ENCODE results near the gene SAPCD1. TPM values are rescaled to one million over a fixed set of nuclear protein-coding genes. Genes with fewer than 3 reads are reported as not detected.

Gene SAPCD1
- polyA plus RNA-seq, 3 donors, result 10.4 TPM; not detected in 2

DNA sequence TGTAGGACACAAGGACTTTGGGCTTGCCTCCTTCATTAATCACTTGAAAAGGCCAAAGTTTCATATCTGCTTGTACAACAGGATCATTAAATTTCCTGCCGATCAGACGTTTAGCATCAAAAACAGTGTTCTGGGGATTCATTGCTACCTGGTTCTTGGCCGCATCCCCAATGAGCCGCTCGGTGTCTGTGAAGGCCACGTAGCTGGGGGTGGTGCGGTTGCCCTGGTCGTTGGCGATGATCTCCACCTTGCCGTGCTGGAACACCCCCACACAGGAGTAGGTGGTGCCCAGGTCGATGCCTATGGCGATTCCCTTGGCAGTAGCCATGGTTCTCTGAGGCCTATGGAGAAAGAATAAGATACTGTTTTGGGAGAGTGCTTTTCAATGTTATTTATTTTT, 49.2 kb downstream of the SAPCD1 start:
- H3K9me3 ChIP-seq (replicated peaks in 1 of 2; ENCODE audit: control insufficient read depth in 1 of 2, insufficient read depth in 1 of 2, low read length in 2 of 2), result no peaks in the 10 kb centered on the region
- no peak overlapping the region for H3K27ac ChIP-seq (ENCODE audit: low read depth in 1 of 2, low read length in 2 of 2)
- intact Hi-C loops (cut with micrococcal nuclease), result no loop called here
- Mint-ChIP-seq H3K27me3 (ENCODE audit: low read depth in 3 of 3) (peaks cover 0 to 2% (median 0%) of the 10 kb centered on the region in 3 donors), H3K27ac (peak overlapping the region in 1 of 7 donors; percentile 68), H3K36me3 (peaks cover 20 to 37% of the 10 kb centered on the region in 2 donors), H3K4me1 (peaks cover 23% of the 10 kb centered on the region), H3K9me3 (no peaks in the 10 kb centered on the region), H3K4me3 (no peak overlapping the region)
- no peaks in the 10 kb centered on the region for H4K20me1 ChIP-seq (ENCODE audit: insufficient read depth, low read length)
- H3K27me3 ChIP-seq (ENCODE audit: control insufficient read depth in 2 of 2, insufficient read depth in 2 of 2, low read length in 2 of 2), result no peaks in the 10 kb centered on the region
- peaks cover 22% of the 10 kb centered on the region for H3K79me2 ChIP-seq (ENCODE audit: insufficient read depth, low read length)
- DNase-seq, result no peak
- TF ChIP-seq, protein P1, sequence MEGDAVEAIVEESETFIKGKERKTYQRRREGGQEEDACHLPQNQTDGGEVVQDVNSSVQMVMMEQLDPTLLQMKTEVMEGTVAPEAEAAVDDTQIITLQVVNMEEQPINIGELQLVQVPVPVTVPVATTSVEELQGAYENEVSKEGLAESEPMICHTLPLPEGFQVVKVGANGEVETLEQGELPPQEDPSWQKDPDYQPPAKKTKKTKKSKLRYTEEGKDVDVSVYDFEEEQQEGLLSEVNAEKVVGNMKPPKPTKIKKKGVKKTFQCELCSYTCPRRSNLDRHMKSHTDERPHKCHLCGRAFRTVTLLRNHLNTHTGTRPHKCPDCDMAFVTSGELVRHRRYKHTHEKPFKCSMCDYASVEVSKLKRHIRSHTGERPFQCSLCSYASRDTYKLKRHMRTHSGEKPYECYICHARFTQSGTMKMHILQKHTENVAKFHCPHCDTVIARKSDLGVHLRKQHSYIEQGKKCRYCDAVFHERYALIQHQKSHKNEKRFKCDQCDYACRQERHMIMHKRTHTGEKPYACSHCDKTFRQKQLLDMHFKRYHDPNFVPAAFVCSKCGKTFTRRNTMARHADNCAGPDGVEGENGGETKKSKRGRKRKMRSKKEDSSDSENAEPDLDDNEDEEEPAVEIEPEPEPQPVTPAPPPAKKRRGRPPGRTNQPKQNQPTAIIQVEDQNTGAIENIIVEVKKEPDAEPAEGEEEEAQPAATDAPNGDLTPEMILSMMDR (IDR thresholded peaks at IDR 0.05), result no peak
- peaks cover 22 to 28% of the 10 kb centered on the region in 2 donors for H3K4me1 ChIP-seq (ENCODE audit: control insufficient read depth in 1 of 2, insufficient read depth in 2 of 2, low read length in 2 of 2)
- peaks cover 11 to 23% of the 10 kb centered on the region in 2 donors for H3K36me3 ChIP-seq (replicated peaks in 1 of 2; ENCODE audit: control insufficient read depth in 1 of 2, insufficient read depth in 2 of 2, low read length in 2 of 2)
- 99% methylated on average over 10 of the region's 12 CpGs for WGBS (ENCODE audit: insufficient coverage)
- H2AFZ ChIP-seq (ENCODE audit: insufficient read depth, low read depth, low read length, poor library complexity, severe bottlenecking), result no peak overlapping the region
- H3K9ac ChIP-seq (ENCODE audit: insufficient read depth, low read length, poor library complexity, severe bottlenecking), result no peak overlapping the region
- no peak overlapping the region for H3K4me2 ChIP-seq (replicated peaks; ENCODE audit: extremely low read depth, low read length, poor library complexity, severe bottlenecking)
- no peak overlapping the region for H3K4me3 ChIP-seq (replicated peaks in 1 of 3; ENCODE audit: low read depth in 2 of 3, low read length in 3 of 3)

GRCh38 chr6:31813465-31813849, 51.0 kb downstream of the SAPCD1 start:
- 93% methylated on average over 3 of the region's 7 CpGs for WGBS (ENCODE audit: insufficient coverage)
- Histone ChIP-seq H3K4me3 (replicated peaks in 1 of 3; ENCODE audit: low read depth in 2 of 3, low read length in 3 of 3) (peak overlapping the region in 1 of 3 experiments; percentile 94), H2AFZ (ENCODE audit: insufficient read depth, low read depth, low read length, poor library complexity, severe bottlenecking) (peak overlapping the region; percentile 53), H3K27ac (ENCODE audit: low read depth in 1 of 2, low read length in 2 of 2) (peak overlapping the region; percentile 55 to 58), H3K27me3 (ENCODE audit: control insufficient read depth in 2 of 2, insufficient read depth in 2 of 2, low read length in 2 of 2) (no peaks in the 10 kb centered on the region), H3K9ac (ENCODE audit: insufficient read depth, low read length, poor library complexity, severe bottlenecking) (peak overlapping the region; percentile 40), H3K4me2 (replicated peaks; ENCODE audit: extremely low read depth, low read length, poor library complexity, severe bottlenecking) (peak overlapping the region; percentile 95), H3K4me1 (ENCODE audit: control insufficient read depth in 1 of 2, insufficient read depth in 2 of 2, low read length in 2 of 2) (peaks cover 24 to 36% of the 10 kb centered on the region in 2 donors), H3K9me3 (replicated peaks in 1 of 2; ENCODE audit: control insufficient read depth in 1 of 2, insufficient read depth in 1 of 2, low read length in 2 of 2) (no peaks in the 10 kb centered on the region), H3K79me2 (ENCODE audit: insufficient read depth, low read length) (peaks cover 36% of the 10 kb centered on the region), H4K20me1 (ENCODE audit: insufficient read depth, low read length) (no peaks in the 10 kb centered on the region), H3K36me3 (replicated peaks in 1 of 2; ENCODE audit: control insufficient read depth in 1 of 2, insufficient read depth in 2 of 2, low read length in 2 of 2) (peaks cover 11 to 23% of the 10 kb centered on the region in 2 donors)
- Mint-ChIP-seq H3K27ac (peak overlapping the region; percentile 85 to 96 (median 92)), H3K36me3 (peaks cover 20 to 38% of the 10 kb centered on the region in 2 donors), H3K4me3 (no peak overlapping the region), H3K9me3 (no peaks in the 10 kb centered on the region), H3K27me3 (ENCODE audit: low read depth in 3 of 3) (peaks cover 0 to 2% (median 0%) of the 10 kb centered on the region in 3 donors), H3K4me1 (peaks cover 31% of the 10 kb centered on the region)
- no peak for DNase-seq
- TF ChIP-seq, protein P1 (IDR thresholded peaks at IDR 0.05), result no peak
- intact Hi-C loops (cut with micrococcal nuclease), result no loop called here

Small RNA genes within 50 kb of the gene (small RNA-seq; reads per million reads assigned to genes)
- not detected for gene LY6G6D (ENCODE audit: insufficient read length, low read depth)
- not detected for gene MSH5-SAPCD1 (ENCODE audit: insufficient read length, low read depth)
- gene RF00019 (ENCODE audit: insufficient read length, low read depth), result not detected
- not detected for gene RNU6-850P (ENCODE audit: insufficient read length, low read depth)
- not detected for gene SAPCD1 (ENCODE audit: insufficient read length, low read depth)

Other genes starting within 250 kb of the SAPCD1 start
- gene MCCD1, start 233.7 kb upstream of the SAPCD1 start, polyA plus RNA-seq, result not detected
- gene DDX39B, start 220.7 kb upstream of the SAPCD1 start, polyA plus RNA-seq, result 1,000 to 10,000 TPM in 1 of 3 donors, 10 to 100 TPM in 2; 64.1 to 1,059 (median 67.8) TPM
- under 1 TPM in 1 of 3 donors, not detected in 2; 0.41 TPM for gene ATP6V1G2, start 216.0 kb upstream of the SAPCD1 start, polyA plus RNA-seq
- 10 to 100 TPM in 1 of 3 donors, 1 to 10 TPM in 2; 7.7 to 10.3 (median 8.0) TPM for gene NFKBIL1, start 215.0 kb upstream of the SAPCD1 start, polyA plus RNA-seq
- under 1 TPM in 2 of 3 donors, not detected in 1; 0.26 to 0.28 TPM for gene LTA, start 190.4 kb upstream of the SAPCD1 start, polyA plus RNA-seq
- gene TNF, start 187.1 kb upstream of the SAPCD1 start, polyA plus RNA-seq, result 10 to 100 TPM in 1 of 3 donors, 1 to 10 TPM in 2; 7.1 to 13.7 (median 9.6) TPM
- 10 to 100 TPM; 12.6 to 25.5 (median 21.6) TPM for gene LTB, start 180.2 kb upstream of the SAPCD1 start, polyA plus RNA-seq
- 1,000 to 10,000 TPM; 1,103 to 1,584 (median 1,202) TPM for gene LST1, start 176.4 kb upstream of the SAPCD1 start, polyA plus RNA-seq
- gene NCR3, start 169.7 kb upstream of the SAPCD1 start, polyA plus RNA-seq, result 1 to 10 TPM in 1 of 3 donors, under 1 TPM in 1, not detected in 1; 0.54 to 1.2 TPM
- gene AIF1, start 147.4 kb upstream of the SAPCD1 start, polyA plus RNA-seq, result 1,000 to 10,000 TPM in 2 of 3 donors, 100 to 1,000 TPM in 1; 952 to 2,310 (median 2,275) TPM
- 10 to 100 TPM in 1 of 3 donors, 1 to 10 TPM in 2; 1.2 to 76.7 (median 2.3) TPM for gene PRRC2A, start 141.9 kb upstream of the SAPCD1 start, polyA plus RNA-seq
- gene BAG6, start 110.0 kb upstream of the SAPCD1 start, polyA plus RNA-seq, result 100 to 1,000 TPM in 1 of 3 donors, 10 to 100 TPM in 2; 15.4 to 195 (median 15.6) TPM
- gene APOM, start 106.8 kb upstream of the SAPCD1 start, polyA plus RNA-seq, result 1 to 10 TPM; 4.2 to 8.3 (median 4.8) TPM
- 10 to 100 TPM in 2 of 3 donors, 1 to 10 TPM in 1; 8.0 to 23.4 (median 18.1) TPM for gene C6orf47, start 101.9 kb upstream of the SAPCD1 start, polyA plus RNA-seq
- gene GPANK1, start 97.7 kb upstream of the SAPCD1 start, polyA plus RNA-seq, result 10 to 100 TPM; 10.8 to 13.9 (median 12.0) TPM
- gene CSNK2B, start 96.6 kb upstream of the SAPCD1 start, polyA plus RNA-seq, result 100 to 1,000 TPM; 147 to 227 (median 195) TPM
- gene LY6G5B, start 92.7 kb upstream of the SAPCD1 start, polyA plus RNA-seq, result 10 to 100 TPM in 1 of 3 donors, under 1 TPM in 1, not detected in 1; 0.17 to 55.1 TPM
- gene LY6G5C, start 81.6 kb upstream of the SAPCD1 start, polyA plus RNA-seq, result 1 to 10 TPM; 4.8 to 7.3 (median 5.8) TPM
- gene ABHD16A, start 59.3 kb upstream of the SAPCD1 start, polyA plus RNA-seq, result 100 to 1,000 TPM in 1 of 3 donors, 10 to 100 TPM in 2; 53.0 to 122 (median 56.0) TPM
- under 1 TPM in 1 of 3 donors, not detected in 2; 0.51 TPM for gene LY6G6F, start 55.8 kb upstream of the SAPCD1 start, polyA plus RNA-seq
- gene LY6G6D, start 47.3 kb upstream of the SAPCD1 start, polyA plus RNA-seq, result not detected
- under 1 TPM in 1 of 3 donors, not detected in 2; 0.27 TPM for gene LY6G6C, start 40.9 kb upstream of the SAPCD1 start, polyA plus RNA-seq
- gene MPIG6B, start 39.3 kb upstream of the SAPCD1 start, polyA plus RNA-seq, result under 1 TPM; 0.09 to 0.75 (median 0.68) TPM
- gene DDAH2, start 33.4 kb upstream of the SAPCD1 start, polyA plus RNA-seq, result 10 to 100 TPM; 29.8 to 56.0 (median 30.6) TPM
- 1,000 to 10,000 TPM in 2 of 3 donors, 100 to 1,000 TPM in 1; 676 to 1,304 (median 1,196) TPM for gene CLIC1, start 26.1 kb upstream of the SAPCD1 start, polyA plus RNA-seq
- gene MSH5, start 22.7 kb upstream of the SAPCD1 start, polyA plus RNA-seq, result 10 to 100 TPM in 1 of 3 donors, 1 to 10 TPM in 1, under 1 TPM in 1; 0.58 to 31.2 (median 1.9) TPM
- under 1 TPM in 1 of 3 donors, not detected in 2; 0.57 TPM for gene VWA7, start 14.7 kb downstream of the SAPCD1 start, polyA plus RNA-seq
- gene VARS1, start 33.1 kb downstream of the SAPCD1 start, polyA plus RNA-seq, result 10 to 100 TPM; 22.2 to 28.9 (median 27.3) TPM
- gene LSM2, start 44.3 kb downstream of the SAPCD1 start, polyA plus RNA-seq, result 10 to 100 TPM; 26.0 to 41.0 (median 40.0) TPM
- gene HSPA1L, start 52.6 kb downstream of the SAPCD1 start, polyA plus RNA-seq, result under 1 TPM; 0.53 to 0.72 (median 0.55) TPM
- gene HSPA1A, start 52.9 kb downstream of the SAPCD1 start, polyA plus RNA-seq, result 100 to 1,000 TPM; 144 to 215 (median 200) TPM
- gene HSPA1B, start 65.1 kb downstream of the SAPCD1 start, polyA plus RNA-seq, result 10 to 100 TPM in 1 of 3 donors, 1 to 10 TPM in 2; 3.4 to 81.4 (median 4.8) TPM
- 10 to 100 TPM; 70.2 to 89.5 (median 81.8) TPM for gene NEU1, start 100.2 kb downstream of the SAPCD1 start, polyA plus RNA-seq
- under 1 TPM in 1 of 3 donors, not detected in 2; 0.09 TPM for gene SLC44A4, start 116.3 kb downstream of the SAPCD1 start, polyA plus RNA-seq
- gene EHMT2, start 135.0 kb downstream of the SAPCD1 start, polyA plus RNA-seq, result 10 to 100 TPM in 2 of 3 donors, 1 to 10 TPM in 1; 9.9 to 52.8 (median 16.0) TPM
- gene ZBTB12, start 139.4 kb downstream of the SAPCD1 start, polyA plus RNA-seq, result under 1 TPM in 1 of 3 donors, not detected in 2; 0.11 TPM
- gene C2, start 165.1 kb downstream of the SAPCD1 start, polyA plus RNA-seq, result 1 to 10 TPM; 5.4 to 7.2 (median 6.5) TPM
- gene CFB, start 183.4 kb downstream of the SAPCD1 start, polyA plus RNA-seq, result 1 to 10 TPM in 1 of 3 donors, under 1 TPM in 1, not detected in 1; 0.37 to 2.2 TPM
- 10 to 100 TPM; 48.8 to 74.4 (median 61.4) TPM for gene NELFE, start 196.3 kb downstream of the SAPCD1 start, polyA plus RNA-seq
- gene SKIC2, start 196.5 kb downstream of the SAPCD1 start, polyA plus RNA-seq, result 10 to 100 TPM; 13.2 to 72.1 (median 13.2) TPM
- gene DXO, start 209.5 kb downstream of the SAPCD1 start, polyA plus RNA-seq, result 10 to 100 TPM in 2 of 3 donors, 1 to 10 TPM in 1; 5.5 to 49.6 (median 10.4) TPM
- 10 to 100 TPM in 1 of 3 donors, not detected in 2; 12.6 TPM for gene C4A, start 219.4 kb downstream of the SAPCD1 start, polyA plus RNA-seq

Data from CD14-positive monocyte (primary cell).